GM18520 (cell line): ENCODE measurements around the gene GPR39.

ENCODE experiments used
- ATAC-seq: cut with Tn5 transposase; IDR thresholded peaks from one replicate; pipeline ENCODE4 v1.9.1; 2021; ENCODE audit not compliant: unreplicated experiment

The GPR39 gene

GRCh38 chr2:132441051-132441450, 24.4 kb downstream of the GPR39 start:
- no peak for ATAC-seq

GRCh38 chr2:132442278-132442677, 25.7 kb downstream of the GPR39 start:
- ATAC-seq: no peak

GRCh38 chr2:132443106-132443505, 26.5 kb downstream of the GPR39 start:
- ATAC-seq: no peak

- ATAC-seq: no peak
These were observed 29.8 kb downstream of the GPR39 start for GRCh38 chr2:132446444-132446843.

GRCh38 chr2:132448331-132448730, 31.7 kb downstream of the GPR39 start:
- ATAC-seq: no peak

GRCh38 chr2:132448771-132449170, 32.2 kb downstream of the GPR39 start:
- ATAC-seq: no peak

- ATAC-seq: no peak
These were observed 33.3 kb downstream of the GPR39 start for GRCh38 chr2:132449868-132450267.

- ATAC-seq: no peak
These were observed 44.2 kb downstream of the GPR39 start for GRCh38 chr2:132460781-132461180.

DNA sequence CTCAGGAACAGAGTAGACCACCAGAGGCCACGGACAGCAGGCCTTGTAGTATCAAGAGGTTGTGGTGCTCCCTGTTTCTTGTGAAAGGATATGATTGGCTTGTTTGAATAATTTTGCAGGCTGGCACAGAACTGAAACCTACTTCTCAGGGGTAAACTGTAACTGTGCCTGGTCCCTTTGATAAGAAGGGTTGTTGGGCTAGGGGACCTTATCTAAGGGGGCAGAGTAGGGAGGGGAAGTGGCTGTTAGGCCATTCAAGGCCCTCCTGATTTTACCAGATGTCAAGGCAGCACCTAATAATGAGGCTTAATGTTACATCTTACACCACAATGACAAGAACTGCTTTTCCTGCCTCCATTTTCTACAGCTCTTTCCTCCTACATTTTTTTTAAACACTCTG, 45.6 kb downstream of the GPR39 start:
- ATAC-seq: no peak

DNA sequence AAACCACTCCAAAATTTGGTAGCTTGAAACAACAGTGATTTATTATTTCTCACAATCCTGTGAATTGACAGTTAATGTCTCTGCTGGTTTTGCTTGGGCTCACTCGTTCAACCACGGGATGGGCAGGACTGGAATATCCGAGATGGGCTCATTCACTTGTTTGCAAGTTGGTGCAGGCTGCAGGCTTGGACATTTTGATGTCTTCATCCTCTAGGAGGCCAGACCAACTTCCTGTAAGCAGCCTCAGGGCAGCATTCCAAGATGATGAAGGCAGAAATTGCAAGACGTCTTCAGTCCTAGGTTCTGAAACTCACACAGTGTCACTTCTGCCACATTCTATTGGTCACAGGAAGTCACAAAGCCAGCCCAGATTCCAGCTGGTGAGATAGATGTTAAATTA, 47.1 kb downstream of the GPR39 start:
- ATAC-seq: no peak

DNA sequence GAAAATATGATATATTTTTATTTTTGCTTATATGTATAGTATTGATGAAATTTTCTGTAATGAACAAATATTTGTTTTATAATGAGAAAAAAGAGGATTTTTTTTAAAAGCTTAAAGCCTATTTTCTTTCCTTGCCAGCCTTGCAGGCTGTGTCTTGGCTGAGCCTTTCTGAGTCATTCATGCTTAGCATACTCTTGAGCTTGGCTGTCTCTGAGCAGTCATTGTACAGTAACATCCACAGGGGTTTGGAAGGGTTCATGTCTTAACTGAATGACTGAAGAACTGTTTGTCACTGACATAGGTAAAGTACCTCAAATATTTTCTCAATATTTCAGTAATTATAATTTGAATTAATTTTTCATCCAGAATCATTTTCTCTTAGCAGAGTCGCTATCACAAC, 49.3 kb downstream of the GPR39 start:
- no peak for ATAC-seq

DNA sequence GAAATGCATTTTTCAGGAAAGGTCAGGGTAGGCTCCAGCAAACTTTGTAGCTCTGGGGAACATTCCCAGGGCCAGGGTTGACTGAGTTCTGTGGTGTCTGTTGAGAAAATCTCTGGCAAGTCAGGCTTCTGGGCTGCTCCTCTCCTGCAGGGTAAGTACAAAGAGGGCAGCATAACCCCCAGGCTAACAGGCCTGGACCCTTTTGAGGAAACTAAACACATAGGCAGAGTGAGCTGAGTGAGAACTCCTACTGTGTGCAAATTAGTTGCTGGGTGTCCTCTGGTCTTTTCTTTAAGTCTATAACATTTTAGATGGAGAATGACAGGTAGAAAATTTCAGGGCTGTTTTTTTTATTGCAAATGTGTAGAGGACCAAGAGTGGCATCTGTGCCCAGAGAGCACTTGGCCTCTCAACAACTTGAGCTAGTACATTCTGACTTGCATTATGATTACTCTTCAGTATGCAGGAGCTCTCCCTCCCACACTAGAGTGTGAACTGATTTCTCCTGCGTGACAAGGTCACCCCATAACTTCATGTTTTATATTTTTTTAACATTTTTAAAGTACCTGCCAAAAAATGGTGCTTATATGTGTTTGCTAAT, 49.9 kb downstream of the GPR39 start:
- no peak for ATAC-seq

DNA sequence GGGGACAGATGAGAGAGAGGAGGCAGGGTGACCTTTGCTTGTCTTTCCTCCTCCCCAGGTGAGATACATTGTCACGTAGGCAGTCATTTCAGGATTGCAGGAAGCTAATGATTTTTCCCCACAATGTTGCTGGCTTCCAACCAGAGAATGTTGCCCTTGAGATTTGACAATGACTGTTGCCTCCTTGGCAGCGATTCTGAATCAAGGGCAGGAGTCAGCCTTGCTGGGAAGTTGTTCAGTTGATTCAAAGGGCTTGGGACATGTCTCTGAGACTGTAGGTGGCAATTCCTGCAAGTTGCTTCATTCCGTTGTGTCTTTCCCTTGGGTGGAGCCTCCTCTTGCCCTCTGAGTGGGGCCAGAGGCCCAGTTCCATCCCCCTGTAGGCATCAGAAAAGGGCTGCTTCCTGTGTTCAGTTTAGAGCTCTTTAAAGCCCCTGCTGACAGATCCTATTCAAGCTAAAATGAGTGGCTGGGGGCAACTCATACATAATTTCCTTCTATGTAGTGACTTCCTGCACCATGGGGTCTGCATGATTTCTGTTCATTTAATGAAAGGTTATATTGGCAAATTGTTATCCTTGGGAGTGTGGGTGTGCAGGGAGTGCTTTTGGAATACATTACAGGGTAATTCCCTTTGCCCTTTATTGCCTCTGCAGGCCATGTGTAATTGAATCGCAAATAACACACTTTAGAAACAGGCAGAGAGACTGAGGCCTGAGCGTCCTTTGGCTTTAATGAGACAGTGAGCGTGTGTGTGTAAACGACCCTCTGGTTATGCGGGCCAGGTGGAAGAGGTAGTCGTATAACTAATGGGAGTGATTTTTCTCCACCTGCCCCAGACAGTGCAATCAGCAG, 52.4 kb downstream of the GPR39 start:
- ATAC-seq: no peak

DNA sequence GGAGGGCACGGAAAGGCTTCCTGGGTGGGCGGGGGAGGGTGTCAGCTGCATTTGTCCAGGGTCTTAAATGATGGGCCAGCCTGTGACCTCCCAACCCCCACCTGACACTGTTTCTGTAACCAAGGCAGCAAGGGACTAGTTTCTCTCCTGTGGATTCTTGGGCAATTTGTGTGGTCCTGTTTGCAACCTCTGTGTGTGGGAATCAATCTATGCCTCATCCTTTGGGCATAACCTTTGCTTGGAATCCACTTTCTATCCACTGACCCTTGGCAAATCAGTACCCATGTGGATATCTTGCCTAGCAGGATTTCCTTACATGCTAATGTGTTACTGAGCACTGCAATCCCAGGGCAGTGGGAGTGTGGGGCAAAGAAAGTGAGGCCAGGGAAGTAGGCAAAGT, 54.1 kb downstream of the GPR39 start:
- no peak for ATAC-seq

DNA sequence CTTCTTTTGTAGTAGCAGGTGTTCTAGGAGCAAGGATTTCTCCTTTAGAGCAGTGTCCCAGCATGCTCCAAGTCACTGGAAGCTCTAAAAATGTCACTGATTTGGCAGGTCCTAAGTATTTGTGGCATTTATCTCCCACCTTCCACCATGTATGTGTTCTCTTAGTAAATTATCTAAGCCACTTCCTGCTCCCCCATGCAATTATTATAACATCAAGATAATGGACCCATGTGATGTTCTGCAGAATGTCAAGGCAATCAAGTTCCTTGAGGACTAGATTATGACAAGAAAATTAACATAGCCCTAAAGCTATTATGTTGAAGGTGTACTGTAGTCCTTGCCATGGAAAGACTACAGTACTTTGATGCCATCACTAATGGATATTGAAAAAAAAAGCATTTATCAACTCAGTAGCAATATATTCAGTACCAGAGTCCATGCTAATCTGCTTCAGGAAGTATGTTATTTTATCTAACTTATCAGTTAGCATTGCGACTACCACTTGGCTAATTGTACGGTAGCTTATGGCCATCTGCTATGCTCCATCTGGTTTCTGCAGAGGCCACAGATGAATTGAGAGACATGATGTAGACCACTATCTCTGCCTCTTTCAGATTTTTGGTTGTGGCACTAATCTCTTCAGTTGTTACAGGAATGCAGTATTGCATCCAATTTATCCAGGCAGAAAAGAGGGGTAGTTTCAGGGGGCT, 56.7 kb downstream of the GPR39 start:
- ATAC-seq: no peak

DNA sequence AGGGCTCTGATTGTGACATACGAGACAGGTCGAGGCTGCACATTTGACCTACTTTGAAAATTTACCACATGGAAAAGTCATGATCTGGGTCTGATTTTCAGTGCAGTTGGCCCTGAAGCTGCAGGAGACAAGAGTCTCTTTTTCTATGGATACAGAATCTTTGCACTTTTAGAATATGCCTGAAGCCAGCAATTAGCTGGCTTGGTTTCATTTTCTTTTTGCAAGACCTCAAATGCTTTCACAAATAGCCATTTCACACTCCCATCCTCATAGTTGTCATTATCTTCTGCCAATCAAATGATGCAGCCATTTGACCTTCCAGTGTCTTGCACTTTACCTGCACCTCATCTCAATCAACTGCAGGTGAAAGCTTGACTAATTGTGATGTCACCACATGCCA, 59.0 kb downstream of the GPR39 start:
- ATAC-seq: no peak

DNA sequence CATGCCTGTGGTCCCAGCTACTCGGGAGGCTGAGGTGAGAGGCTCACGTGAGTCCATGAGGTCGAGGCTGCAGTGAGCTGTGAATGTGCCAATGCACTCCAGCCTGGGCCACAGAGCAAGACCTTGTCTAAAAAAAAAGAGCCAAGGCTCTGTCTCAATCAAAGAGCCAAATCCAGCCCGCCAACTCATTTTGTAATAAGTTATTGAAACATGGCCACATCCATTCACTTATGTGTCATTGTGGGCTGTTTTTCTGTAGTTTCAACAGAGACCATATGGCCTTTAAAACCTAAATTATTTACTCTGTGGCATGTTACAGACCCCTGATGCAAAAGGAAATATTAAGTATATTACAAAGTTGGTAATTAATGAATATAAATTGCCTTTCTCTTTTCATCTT, 60.8 kb downstream of the GPR39 start:
- no peak for ATAC-seq

GRCh38 chr2:132477962-132478361, 61.4 kb downstream of the GPR39 start:
- no peak for ATAC-seq

GRCh38 chr2:132478461-132479105, 62.0 kb downstream of the GPR39 start:
- ATAC-seq: no peak

DNA sequence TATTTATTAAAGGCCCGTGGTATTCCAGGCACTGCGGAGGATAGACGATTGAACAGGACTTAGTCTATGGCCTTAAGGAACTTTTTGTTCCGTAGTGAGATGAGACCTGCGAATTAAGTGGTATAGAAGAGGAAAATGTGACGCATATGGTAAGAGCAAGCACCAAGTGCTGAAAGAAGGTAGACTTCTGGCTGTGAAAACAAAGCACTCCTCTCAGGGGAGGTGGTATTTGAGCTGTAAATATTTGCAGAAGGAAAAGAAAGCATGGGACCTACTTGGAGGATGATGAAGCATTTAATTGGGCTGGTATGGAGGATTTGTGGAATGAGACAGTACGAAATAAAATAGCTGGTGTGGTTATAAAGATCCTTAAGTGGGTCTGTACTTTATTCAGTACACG, 62.5 kb downstream of the GPR39 start:
- no peak for ATAC-seq

GRCh38 chr2:132482821-132483220, 66.2 kb downstream of the GPR39 start:
- no peak for ATAC-seq

DNA sequence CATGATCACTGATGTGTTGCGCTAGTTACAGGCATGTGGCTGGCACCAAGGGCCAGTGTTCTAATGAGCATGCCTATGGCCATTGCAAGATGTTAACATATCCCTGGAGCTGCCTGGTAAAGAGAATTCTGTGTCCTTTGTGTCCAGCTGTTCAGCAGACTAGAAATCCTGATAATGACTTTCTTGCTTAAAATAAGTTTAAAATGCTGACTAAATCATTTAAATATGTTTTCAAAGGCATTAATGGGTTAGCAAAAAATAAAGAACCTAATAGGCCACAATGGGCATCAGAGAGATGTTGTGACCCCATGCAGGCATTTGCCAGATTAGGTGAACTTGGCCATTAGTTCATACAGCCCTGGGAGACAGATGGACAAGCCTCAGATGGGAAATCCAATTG, 67.5 kb downstream of the GPR39 start:
- no peak for ATAC-seq
